GM19463 (cell line): ENCODE results near the gene SLC9A8.

ENCODE experiments used
- ATAC-seq: cut with Tn5 transposase; IDR thresholded peaks from one replicate; pipeline ENCODE4 v1.9.1; 2021; ENCODE audit warnings: mild to moderate bottlenecking, moderate library complexity; ENCODE audit not compliant: unreplicated experiment

The SLC9A8 gene

DNA sequence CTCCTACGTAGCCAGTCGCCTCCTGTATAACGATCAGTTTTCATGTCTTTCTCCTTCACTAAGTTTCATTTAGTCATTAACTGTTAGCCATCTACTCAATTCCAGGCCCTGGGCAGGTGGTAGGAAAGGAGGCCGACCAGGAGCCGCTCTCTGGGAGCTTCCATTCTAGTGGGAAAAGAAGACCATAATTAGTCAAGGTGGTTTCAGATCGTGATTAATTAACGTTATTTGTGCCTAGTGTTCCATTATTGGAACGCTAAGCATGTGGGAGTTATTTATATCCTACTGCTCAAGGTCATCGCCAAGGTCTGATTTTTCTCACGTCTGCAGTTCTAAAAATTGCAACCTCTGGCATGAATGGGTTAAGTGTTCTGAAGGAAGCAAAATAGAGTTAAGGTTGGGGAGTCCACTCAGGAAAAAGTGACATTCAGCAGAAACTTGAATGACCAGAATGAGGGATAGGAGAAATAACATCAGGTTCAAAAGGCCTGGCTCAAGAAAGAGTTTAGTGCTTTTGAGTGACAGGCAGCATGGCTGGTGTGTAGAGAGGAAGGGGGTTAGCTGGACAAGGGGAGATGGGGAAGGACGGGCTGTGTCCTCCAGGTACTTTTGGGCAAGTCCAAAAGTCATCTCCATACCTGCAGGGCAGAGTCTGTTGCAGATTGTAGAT, 812 bp downstream of the SLC9A8 start:
- no peak for ATAC-seq

- no peak for ATAC-seq
These were observed 1.5 kb downstream of the SLC9A8 start for GRCh38 chr20:49814057-49814694.

DNA sequence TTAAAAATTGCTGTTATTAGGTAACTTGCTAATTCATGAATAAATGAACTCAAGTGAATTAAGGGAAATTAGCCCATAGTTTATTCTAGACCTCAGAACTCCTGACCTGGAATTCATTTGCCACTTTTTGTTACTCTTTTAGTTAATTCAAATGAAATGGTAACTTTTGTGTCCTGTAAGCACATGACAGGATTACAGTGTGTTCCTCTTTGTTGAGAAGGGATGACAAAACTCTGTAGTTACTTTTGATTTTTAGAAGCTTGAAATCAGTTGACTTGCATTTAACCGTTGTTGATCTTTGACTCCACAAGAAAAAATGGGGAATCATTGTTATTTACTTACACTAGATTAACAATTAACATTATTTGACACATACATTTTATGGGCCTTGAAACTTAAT, 6.2 kb downstream of the SLC9A8 start:
- ATAC-seq, result no peak

DNA sequence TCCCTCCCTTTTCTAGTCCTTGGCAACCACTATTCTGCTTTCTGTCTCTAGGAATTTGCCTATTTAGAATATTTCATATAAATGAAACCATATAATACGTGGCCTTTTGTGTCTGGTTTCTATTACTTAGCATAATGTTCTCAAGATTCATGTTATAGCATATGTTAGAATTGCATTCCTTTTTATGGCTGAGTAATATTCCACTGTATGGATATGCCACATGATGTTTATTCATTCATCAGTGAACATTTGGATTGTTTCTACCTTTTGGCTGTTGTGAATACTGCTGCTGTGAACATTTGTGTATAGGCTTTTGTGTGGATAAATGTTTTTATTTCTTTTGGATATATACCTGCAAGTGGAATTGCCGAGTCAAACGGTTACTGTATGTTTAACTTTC, 7.1 kb downstream of the SLC9A8 start:
- ATAC-seq, result no peak

DNA sequence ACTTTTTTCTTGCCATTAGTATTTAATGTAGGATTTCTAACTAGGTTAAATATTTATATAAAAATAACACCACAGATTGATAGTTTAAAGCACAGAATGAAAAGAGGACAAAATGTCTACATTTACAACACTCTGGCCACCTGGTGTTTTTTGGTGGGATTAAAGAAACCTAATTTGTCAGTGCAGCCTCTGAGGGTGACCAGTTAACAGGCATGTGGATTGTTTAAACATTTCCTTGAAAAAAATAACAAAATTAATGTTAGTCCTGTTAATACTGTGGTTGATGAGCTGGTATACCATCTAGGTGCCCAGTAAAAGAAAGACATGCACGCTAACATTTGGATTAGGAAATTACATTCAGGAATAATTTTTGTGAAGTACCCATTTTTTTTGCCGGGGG, 8.8 kb downstream of the SLC9A8 start:
- ATAC-seq, result no peak

- ATAC-seq, result no peak
These were observed 9.3 kb downstream of the SLC9A8 start for GRCh38 chr20:49821870-49822331.

GRCh38 chr20:49823152-49823847, 10.7 kb downstream of the SLC9A8 start:
- ATAC-seq, result no peak

GRCh38 chr20:49824206-49824605, 11.6 kb downstream of the SLC9A8 start:
- no peak for ATAC-seq

DNA sequence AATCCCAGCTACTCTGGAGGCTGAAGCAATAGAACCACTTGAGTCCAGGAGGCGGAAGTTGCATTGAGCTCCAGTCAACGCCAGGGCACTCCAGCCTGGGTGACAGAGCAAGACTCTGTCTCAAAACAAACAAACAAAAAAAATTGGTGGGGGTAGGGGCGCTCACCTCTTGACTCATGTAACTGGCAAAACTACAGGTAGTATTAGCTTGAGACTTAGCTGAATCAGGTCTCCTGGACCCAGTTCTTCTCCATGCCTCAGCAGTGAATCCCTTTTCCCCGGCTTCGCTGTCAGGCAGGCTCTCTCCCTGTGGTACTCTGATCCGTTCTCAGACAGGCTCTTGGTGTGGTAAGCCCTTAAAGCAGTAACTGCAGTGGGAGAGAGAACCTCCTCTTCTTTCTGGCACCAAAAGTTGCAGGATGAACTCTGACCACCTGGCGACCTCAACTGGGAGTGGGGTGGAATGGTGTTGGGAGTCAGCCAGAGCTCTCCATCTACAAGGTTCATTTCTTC, 12.9 kb downstream of the SLC9A8 start:
- no peak for ATAC-seq

GRCh38 chr20:49831022-49831769, 18.6 kb downstream of the SLC9A8 start:
- no peak for ATAC-seq

GRCh38 chr20:49831770-49832631, 19.4 kb downstream of the SLC9A8 start:
- no peak for ATAC-seq

- ATAC-seq, result no peak
These were observed 20.2 kb downstream of the SLC9A8 start for GRCh38 chr20:49832632-49833327.

GRCh38 chr20:49833483-49833882, 20.9 kb downstream of the SLC9A8 start:
- no peak for ATAC-seq

DNA sequence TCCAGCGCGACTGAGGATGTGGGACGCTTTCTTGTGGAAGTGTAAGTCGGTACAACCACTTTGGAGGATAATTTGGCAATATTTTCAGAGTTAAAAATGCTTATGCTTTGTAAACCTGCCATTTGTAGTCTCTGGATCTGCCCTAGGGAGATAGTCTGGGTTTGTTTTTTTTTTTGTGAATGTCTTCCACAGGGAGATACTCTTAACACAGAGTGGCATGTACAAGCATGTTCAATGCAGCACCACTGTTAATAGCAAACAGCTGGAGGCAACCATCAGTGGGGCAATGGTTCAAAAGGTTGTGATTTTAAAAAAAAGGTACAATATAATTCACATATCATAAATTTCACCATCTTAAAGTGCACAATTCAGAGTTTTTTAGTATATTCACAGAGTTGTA, 22.4 kb downstream of the SLC9A8 start:
- no peak for ATAC-seq

DNA sequence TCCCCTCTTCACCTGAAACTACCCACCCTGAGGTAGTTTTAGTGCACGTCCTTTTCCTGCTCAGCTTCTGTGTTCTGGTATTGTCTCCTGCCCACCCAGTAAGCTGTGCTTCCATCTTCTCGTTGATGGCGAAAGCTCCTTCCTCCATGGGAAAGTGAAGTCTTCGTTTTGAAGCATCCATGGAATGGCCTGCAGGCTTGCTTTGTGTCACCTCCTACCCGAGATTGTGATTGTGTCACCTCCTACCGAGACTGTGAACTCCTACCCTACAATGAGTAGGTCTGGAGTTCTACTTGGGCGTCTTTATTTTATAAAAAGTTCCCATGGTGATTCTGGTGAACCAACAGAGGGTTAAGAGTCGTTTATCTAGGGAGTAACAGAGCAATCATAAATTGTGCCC, 25.9 kb downstream of the SLC9A8 start:
- no peak for ATAC-seq

DNA sequence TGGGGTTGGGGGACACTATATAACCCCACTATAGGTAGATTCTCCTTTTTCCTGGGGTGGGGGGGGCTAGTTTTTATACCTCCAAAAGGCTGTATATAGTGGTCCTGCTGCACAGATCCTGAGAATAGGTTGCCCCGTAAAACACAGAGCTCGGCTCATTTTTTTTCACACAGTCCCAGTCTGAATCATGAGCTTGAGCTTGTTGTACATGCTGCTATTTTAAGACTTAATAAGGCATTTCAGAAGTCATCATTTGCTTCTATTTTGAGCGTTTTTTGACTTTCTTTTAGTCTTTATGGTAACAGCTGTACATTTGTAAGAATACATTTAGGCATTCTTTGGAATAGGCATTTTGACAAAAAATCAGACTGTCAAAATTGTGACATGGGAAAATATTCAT, 30.5 kb downstream of the SLC9A8 start:
- ATAC-seq, result no peak

DNA sequence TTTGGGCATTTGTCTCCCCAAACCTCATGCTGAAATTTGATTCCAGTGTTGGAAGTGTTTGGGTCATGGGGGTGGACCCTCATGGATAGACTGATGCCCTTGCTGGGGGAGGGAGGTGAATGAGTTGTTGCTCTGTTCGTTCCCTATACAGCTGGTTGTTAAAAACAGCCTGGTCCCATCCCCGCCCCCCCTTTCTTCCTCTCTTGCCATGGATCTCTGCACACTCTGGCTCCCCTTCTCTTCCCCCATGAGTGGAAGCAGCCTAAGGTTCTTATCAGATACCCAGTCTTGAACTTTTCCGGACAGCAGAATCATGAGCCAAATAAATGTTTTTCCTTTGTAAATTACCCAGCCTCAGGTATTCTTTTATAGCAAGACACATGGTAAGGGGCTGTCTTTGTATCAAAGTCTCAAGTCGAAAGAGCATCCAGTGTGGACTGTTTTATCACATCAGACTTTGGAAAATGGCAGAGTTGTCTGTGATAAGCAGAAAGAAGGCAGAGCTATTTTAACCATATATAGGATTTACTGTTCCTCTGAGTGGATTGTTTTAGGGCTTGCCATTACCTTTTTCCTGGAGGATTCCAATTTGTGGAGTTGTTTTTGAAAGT, 31.2 kb downstream of the SLC9A8 start:
- ATAC-seq, result no peak

GRCh38 chr20:49845060-49845459, 32.4 kb downstream of the SLC9A8 start:
- ATAC-seq, result no peak

GRCh38 chr20:49846206-49846807, 33.7 kb downstream of the SLC9A8 start:
- ATAC-seq, result no peak
